ENCODE results near the gene STAT1.

The STAT1 gene

DNA sequence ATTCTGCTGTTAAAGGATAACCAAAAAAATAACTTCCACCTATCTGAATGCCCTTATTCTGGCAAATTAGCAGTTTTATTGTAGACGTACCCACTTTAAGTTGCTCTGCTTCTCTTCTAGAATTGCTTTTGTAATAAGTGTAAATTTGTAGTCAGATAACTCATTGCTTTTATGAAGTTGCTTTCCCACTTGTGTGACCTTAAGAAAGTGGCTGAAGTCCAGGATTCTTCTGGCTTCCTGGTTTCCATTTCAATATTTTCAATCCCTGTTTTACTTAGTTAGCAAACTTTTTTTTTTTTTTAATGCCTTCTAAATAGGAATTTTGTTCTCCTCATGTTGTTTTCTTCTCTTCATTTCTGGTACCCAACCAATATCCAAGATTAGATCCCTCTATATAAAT is 73.5 kb downstream of the STAT1 start:
- H4K20me1 ChIP-seq (ENCODE audit: insufficient read depth, low read length, poor library complexity, severe bottlenecking) = no peaks in the 10 kb centered on the region
- H3K4me2 ChIP-seq (ENCODE audit: low read depth, low read length, poor library complexity, severe bottlenecking) = no peak overlapping the region
- H3K4me3 ChIP-seq (ENCODE audit: low read length, poor library complexity, severe bottlenecking) = no peak overlapping the region
- H3F3A ChIP-seq (ENCODE audit: low read depth) = peaks cover 9% of the 10 kb centered on the region; the same call in 1 of the 2 replicates
- H3K79me2 ChIP-seq (ENCODE audit: insufficient read depth, low read length) = no peaks in the 10 kb centered on the region
- H3K9me3 ChIP-seq (ENCODE audit: insufficient read depth, low read depth, low read length) = no peaks in the 10 kb centered on the region
- H3K36me3 ChIP-seq (ENCODE audit: insufficient read depth, low read length) = no peaks in the 10 kb centered on the region
- no peak overlapping the region for H2AFZ ChIP-seq (ENCODE audit: low read length)
- H3K27me3 ChIP-seq (ENCODE audit: insufficient read depth, low read length, poor library complexity, severe bottlenecking) = no peaks in the 10 kb centered on the region
- H3K9me2 ChIP-seq (replicated peaks; ENCODE audit: low read depth, low read length) = no peaks in the 10 kb centered on the region
- H3K9ac ChIP-seq (ENCODE audit: low read depth, low read length, poor library complexity, severe bottlenecking) = no peak overlapping the region
- TF ChIP-seq, protein P1, sequence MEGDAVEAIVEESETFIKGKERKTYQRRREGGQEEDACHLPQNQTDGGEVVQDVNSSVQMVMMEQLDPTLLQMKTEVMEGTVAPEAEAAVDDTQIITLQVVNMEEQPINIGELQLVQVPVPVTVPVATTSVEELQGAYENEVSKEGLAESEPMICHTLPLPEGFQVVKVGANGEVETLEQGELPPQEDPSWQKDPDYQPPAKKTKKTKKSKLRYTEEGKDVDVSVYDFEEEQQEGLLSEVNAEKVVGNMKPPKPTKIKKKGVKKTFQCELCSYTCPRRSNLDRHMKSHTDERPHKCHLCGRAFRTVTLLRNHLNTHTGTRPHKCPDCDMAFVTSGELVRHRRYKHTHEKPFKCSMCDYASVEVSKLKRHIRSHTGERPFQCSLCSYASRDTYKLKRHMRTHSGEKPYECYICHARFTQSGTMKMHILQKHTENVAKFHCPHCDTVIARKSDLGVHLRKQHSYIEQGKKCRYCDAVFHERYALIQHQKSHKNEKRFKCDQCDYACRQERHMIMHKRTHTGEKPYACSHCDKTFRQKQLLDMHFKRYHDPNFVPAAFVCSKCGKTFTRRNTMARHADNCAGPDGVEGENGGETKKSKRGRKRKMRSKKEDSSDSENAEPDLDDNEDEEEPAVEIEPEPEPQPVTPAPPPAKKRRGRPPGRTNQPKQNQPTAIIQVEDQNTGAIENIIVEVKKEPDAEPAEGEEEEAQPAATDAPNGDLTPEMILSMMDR (conservative IDR thresholded peaks at IDR 0.05; ENCODE audit: low read length) = no peak
- no peak for TF ChIP-seq EZH2phosphoT487 (IDR thresholded peaks at IDR 0.05; ENCODE audit: borderline replicate concordance)
- peaks cover 6% of the 10 kb centered on the region for H3K4me1 ChIP-seq (ENCODE audit: insufficient read depth, low read length, poor library complexity, severe bottlenecking)

DNA sequence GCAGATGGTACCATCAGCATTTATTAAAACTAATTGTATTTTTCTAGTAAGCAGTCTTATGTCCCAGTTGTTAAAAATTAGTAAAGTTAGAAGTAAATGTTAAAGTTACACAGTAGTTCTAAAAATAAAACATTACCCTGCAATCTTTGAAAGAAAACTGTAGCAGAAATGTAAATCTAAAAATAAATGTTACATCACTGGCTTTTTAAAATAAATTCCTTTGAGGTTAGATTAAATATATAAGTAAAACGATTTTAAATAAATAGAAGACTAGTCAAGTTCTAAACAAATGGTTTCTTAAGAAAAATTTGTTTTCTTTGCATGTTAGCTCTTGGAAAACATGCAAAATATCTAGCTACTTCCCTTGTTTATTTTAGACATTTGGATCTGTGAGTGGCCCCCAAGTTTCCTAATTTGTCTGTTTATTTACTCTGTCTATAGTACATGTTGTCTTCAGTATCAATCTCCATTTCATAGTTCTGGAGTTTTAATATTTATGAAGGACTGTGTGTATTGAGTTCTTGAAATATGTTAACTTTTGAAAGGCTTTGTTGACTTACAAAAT is 75.1 kb downstream of the STAT1 start:
- no peak for TF ChIP-seq EZH2phosphoT487 (IDR thresholded peaks at IDR 0.05; ENCODE audit: borderline replicate concordance)
- TF ChIP-seq, protein P1 (conservative IDR thresholded peaks at IDR 0.05; ENCODE audit: low read length) = no peak
- Histone ChIP-seq H3K9me3 (ENCODE audit: insufficient read depth, low read depth, low read length) (no peaks in the 10 kb centered on the region), H2AFZ (ENCODE audit: low read length) (no peak overlapping the region), H3K79me2 (ENCODE audit: insufficient read depth, low read length) (no peaks in the 10 kb centered on the region), H3K27me3 (ENCODE audit: insufficient read depth, low read length, poor library complexity, severe bottlenecking) (no peaks in the 10 kb centered on the region), H3K9ac (ENCODE audit: low read depth, low read length, poor library complexity, severe bottlenecking) (no peak overlapping the region), H3K4me1 (ENCODE audit: insufficient read depth, low read length, poor library complexity, severe bottlenecking) (peaks cover 6% of the 10 kb centered on the region), H3K9me2 (replicated peaks; ENCODE audit: low read depth, low read length) (no peaks in the 10 kb centered on the region), H3K4me2 (ENCODE audit: low read depth, low read length, poor library complexity, severe bottlenecking) (no peak overlapping the region), H3F3A (ENCODE audit: low read depth) (peaks cover 5% of the 10 kb centered on the region; the same call in 1 of the 2 replicates), H3K36me3 (ENCODE audit: insufficient read depth, low read length) (no peaks in the 10 kb centered on the region), H4K20me1 (ENCODE audit: insufficient read depth, low read length, poor library complexity, severe bottlenecking) (no peaks in the 10 kb centered on the region), H3K4me3 (ENCODE audit: low read length, poor library complexity, severe bottlenecking) (no peak overlapping the region)

DNA sequence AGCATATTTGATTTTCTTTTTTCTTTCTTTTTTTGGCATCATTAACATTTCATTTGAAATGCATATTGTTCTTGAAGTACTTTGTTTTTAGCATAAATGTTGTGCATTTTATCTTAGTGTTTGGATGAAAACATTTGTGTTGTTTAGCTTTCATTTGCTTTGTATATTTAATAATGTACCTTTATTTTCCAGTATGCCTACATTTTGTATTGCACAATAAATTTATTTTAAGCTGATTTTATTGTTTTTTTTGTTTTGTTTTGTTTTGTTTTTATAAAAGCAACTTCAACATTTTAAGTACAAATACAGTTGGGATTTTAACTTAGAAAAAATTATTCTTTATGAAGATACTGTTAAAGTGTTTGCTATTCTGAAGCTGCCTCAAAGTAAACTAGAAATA is 78.9 kb downstream of the STAT1 start:
- no peak overlapping the region for H3K4me2 ChIP-seq (ENCODE audit: low read depth, low read length, poor library complexity, severe bottlenecking)

More for the DNA sequence above, 78.9 kb downstream of the STAT1 start:
- Histone ChIP-seq H4K20me1 (ENCODE audit: insufficient read depth, low read length, poor library complexity, severe bottlenecking) (no peaks in the 10 kb centered on the region), H3K9me3 (ENCODE audit: insufficient read depth, low read depth, low read length) (no peaks in the 10 kb centered on the region), H3F3A (ENCODE audit: low read depth) (0 out of 2 replicates have a peak, but pooled peaks cover 2% of the 10 kb centered on the region), H3K9ac (ENCODE audit: low read depth, low read length, poor library complexity, severe bottlenecking) (no peak overlapping the region), H3K27me3 (ENCODE audit: insufficient read depth, low read length, poor library complexity, severe bottlenecking) (no peaks in the 10 kb centered on the region), H3K36me3 (ENCODE audit: insufficient read depth, low read length) (peaks cover 23% of the 10 kb centered on the region; the same call in 1 of the 2 replicates), H2AFZ (ENCODE audit: low read length) (no peak overlapping the region), H3K79me2 (ENCODE audit: insufficient read depth, low read length) (no peaks in the 10 kb centered on the region), H3K9me2 (replicated peaks; ENCODE audit: low read depth, low read length) (no peaks in the 10 kb centered on the region), H3K4me1 (ENCODE audit: insufficient read depth, low read length, poor library complexity, severe bottlenecking) (no peaks in the 10 kb centered on the region), H3K4me3 (ENCODE audit: low read length, poor library complexity, severe bottlenecking) (no peak overlapping the region)
- no peak for TF ChIP-seq EZH2phosphoT487 (IDR thresholded peaks at IDR 0.05; ENCODE audit: borderline replicate concordance)
- TF ChIP-seq, protein P1 (conservative IDR thresholded peaks at IDR 0.05; ENCODE audit: low read length) = no peak

All from Loucy (cell line).